ENCODE measurements around the gene SLC18A2.

GRCh38 chr10:117261501-117261900 is 20.6 kb downstream of the SLC18A2 start:
- TF ChIP-seq, protein P1, sequence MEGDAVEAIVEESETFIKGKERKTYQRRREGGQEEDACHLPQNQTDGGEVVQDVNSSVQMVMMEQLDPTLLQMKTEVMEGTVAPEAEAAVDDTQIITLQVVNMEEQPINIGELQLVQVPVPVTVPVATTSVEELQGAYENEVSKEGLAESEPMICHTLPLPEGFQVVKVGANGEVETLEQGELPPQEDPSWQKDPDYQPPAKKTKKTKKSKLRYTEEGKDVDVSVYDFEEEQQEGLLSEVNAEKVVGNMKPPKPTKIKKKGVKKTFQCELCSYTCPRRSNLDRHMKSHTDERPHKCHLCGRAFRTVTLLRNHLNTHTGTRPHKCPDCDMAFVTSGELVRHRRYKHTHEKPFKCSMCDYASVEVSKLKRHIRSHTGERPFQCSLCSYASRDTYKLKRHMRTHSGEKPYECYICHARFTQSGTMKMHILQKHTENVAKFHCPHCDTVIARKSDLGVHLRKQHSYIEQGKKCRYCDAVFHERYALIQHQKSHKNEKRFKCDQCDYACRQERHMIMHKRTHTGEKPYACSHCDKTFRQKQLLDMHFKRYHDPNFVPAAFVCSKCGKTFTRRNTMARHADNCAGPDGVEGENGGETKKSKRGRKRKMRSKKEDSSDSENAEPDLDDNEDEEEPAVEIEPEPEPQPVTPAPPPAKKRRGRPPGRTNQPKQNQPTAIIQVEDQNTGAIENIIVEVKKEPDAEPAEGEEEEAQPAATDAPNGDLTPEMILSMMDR (IDR thresholded peaks at IDR 0.05; ENCODE audit: low read length): no peak
- TF ChIP-seq EZH2 (optimal IDR thresholded peaks at IDR 0.05; ENCODE audit: low read depth, low read length): no peak
- TF ChIP-seq EZH2phosphoT487 (IDR thresholded peaks at IDR 0.05; ENCODE audit: low read length): no peak

Data from MM.1S (cell line).